Thyroid gland (tissue), 4 donors: ENCODE results near the gene GSG1L.

Experiments used
- POLR2A ChIP-seq, 2 donors: fragments of 450-650 bp; IDR thresholded peaks; one replicate each; pipeline ENCODE4 v1.6.1; 2017; ENCODE audit warnings: antibody characterized with exemption in 2 of 2, mild to moderate bottlenecking in 2 of 2, moderate library complexity in 1 of 2
- TF ChIP-seq, protein P1 (sequence below), 6 experiments: fragments of 200-600 bp in 3 of 6; fragments of 450-650 bp in 3 of 6; sonication (generic) in 3 of 6; IDR thresholded peaks; one replicate each; pipeline ENCODE4 v1.5.1; 2016 to 2019; ENCODE audit warnings: antibody characterized with exemption in 6 of 6, mild to moderate bottlenecking in 2 of 6, inconsistent platforms in 1 of 6, moderate library complexity in 1 of 6

DNA sequence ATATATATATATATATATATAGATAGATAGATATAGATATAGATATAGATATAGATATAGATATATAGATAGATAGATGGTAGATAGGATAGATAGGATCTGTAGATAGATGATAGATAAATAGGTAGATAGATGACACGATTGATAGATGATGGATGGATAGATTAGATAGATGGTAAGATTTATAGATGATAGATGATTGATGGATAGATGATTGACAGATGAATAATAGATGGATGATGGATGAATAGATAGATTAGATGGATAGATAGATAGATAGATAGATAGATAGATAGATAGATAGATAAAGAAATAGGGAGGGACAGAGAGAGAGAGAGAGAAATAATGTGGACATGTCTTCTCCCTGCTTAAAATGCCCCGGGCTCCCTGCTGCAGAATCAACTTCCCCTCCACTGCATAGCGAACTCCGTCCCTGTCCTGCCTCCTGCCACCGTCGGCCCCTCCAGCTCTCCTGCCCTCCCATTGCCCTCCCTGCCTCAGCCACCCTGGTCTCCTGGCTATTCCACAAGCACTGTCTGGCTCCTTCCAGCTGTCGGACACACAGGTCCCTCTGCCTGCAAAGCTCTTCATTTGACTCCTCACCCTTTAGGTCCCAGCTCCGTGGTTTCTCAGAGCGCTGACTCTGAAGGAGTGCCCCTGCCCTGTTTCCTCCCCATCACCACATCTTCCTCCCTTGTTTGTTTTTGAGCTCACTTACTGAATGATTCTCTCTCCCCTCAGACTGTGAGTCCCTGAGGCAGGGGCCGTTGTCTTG is 259.6 kb downstream of the GSG1L start:
- TF ChIP-seq POLR2A (IDR thresholded peaks at IDR 0.05): no peak
- TF ChIP-seq, protein P1, sequence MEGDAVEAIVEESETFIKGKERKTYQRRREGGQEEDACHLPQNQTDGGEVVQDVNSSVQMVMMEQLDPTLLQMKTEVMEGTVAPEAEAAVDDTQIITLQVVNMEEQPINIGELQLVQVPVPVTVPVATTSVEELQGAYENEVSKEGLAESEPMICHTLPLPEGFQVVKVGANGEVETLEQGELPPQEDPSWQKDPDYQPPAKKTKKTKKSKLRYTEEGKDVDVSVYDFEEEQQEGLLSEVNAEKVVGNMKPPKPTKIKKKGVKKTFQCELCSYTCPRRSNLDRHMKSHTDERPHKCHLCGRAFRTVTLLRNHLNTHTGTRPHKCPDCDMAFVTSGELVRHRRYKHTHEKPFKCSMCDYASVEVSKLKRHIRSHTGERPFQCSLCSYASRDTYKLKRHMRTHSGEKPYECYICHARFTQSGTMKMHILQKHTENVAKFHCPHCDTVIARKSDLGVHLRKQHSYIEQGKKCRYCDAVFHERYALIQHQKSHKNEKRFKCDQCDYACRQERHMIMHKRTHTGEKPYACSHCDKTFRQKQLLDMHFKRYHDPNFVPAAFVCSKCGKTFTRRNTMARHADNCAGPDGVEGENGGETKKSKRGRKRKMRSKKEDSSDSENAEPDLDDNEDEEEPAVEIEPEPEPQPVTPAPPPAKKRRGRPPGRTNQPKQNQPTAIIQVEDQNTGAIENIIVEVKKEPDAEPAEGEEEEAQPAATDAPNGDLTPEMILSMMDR (IDR thresholded peaks at IDR 0.05): no peak
